Loucy (cell line): ENCODE measurements around the gene HMGXB3.
"Not testable (repeated sequence)": the region's sequence is repeated elsewhere in the genome, so short reads cannot be mapped to it uniquely, and the experiment has no call there.

Experiments
- H2AFZ ChIP-seq: fragments of 200-600 bp; sonication (generic); 2 replicates; pipeline ENCODE4 v1.6.0; 2016; ENCODE audit warnings: antibody characterized with exemption, mild to moderate bottlenecking, low read length, moderate library complexity
- H3F3A ChIP-seq: fragments of 200-600 bp; 2 replicates; pipeline ENCODE4 v1.6.0; 2016; ENCODE audit warnings: antibody characterized with exemption, low read depth, mild to moderate bottlenecking
- H3K27me3 ChIP-seq: fragments of 200-600 bp; sonication (generic); 2 replicates; pipeline ENCODE4 v1.6.1; 2014; ENCODE audit warnings: low read length, mild to moderate bottlenecking; ENCODE audit not compliant: insufficient read depth, poor library complexity, severe bottlenecking
- H3K36me3 ChIP-seq: fragments of 200-600 bp; sonication (generic); 2 replicates; pipeline ENCODE4 v1.6.1; 2016; ENCODE audit warnings: low read length; ENCODE audit not compliant: insufficient read depth
- H3K4me1 ChIP-seq: fragments of 200-600 bp; sonication (generic); 2 replicates; pipeline ENCODE4 v1.5.1; 2014; ENCODE audit warnings: low read length, mild to moderate bottlenecking; ENCODE audit not compliant: insufficient read depth, poor library complexity, severe bottlenecking
- H3K4me2 ChIP-seq: fragments of 200-600 bp; sonication (generic); 2 replicates; pipeline ENCODE4 v1.6.0; 2014; ENCODE audit warnings: antibody characterized with exemption, low read length, low read depth, mild to moderate bottlenecking; ENCODE audit not compliant: poor library complexity, severe bottlenecking
- H3K4me3 ChIP-seq: fragments of 200-600 bp; sonication (generic); 2 replicates; pipeline ENCODE4 v1.5.1; 2014; ENCODE audit warnings: low read length, mild to moderate bottlenecking, mixed read lengths; ENCODE audit not compliant: poor library complexity, severe bottlenecking
- H3K79me2 ChIP-seq: fragments of 200-600 bp; sonication (generic); 2 replicates; pipeline ENCODE4 v1.6.1; 2014; ENCODE audit warnings: low read length; ENCODE audit not compliant: insufficient read depth
- H3K9ac ChIP-seq: fragments of 200-600 bp; sonication (generic); 2 replicates; pipeline ENCODE4 v1.6.0; 2014; ENCODE audit warnings: mild to moderate bottlenecking, low read depth, low read length, moderate library complexity; ENCODE audit not compliant: poor library complexity, severe bottlenecking
- H3K9me2 ChIP-seq: fragments of 200-600 bp; sonication (generic); replicated peaks from 2 replicates; pipeline ENCODE4 v1.6.1; 2016; ENCODE audit warnings: low read depth, low read length, mixed read lengths
- H3K9me3 ChIP-seq: fragments of 200-600 bp; sonication (generic); 2 replicates; pipeline ENCODE4 v1.6.1; 2014; ENCODE audit warnings: mild to moderate bottlenecking, antibody characterized with exemption, low read length, low read depth; ENCODE audit not compliant: insufficient read depth
- H4K20me1 ChIP-seq: fragments of 200-600 bp; sonication (generic); 2 replicates; pipeline ENCODE4 v1.6.0; 2014; ENCODE audit warnings: antibody characterized with exemption, low read length, mild to moderate bottlenecking; ENCODE audit not compliant: insufficient read depth, poor library complexity, severe bottlenecking
- CTCF ChIP-seq: fragments of 200-600 bp; sonication (generic); conservative IDR thresholded peaks from 2 replicates; pipeline ENCODE4 v1.5.1; 2014; ENCODE audit warnings: mild to moderate bottlenecking, antibody characterized with exemption, low read length
- EZH2phosphoT487 ChIP-seq: fragments of 200-600 bp; IDR thresholded peaks from 2 replicates; pipeline ENCODE4 v1.6.1; 2018; ENCODE audit warnings: antibody characterized with exemption, mild to moderate bottlenecking, moderate library complexity, borderline replicate concordance

The HMGXB3 gene

DNA sequence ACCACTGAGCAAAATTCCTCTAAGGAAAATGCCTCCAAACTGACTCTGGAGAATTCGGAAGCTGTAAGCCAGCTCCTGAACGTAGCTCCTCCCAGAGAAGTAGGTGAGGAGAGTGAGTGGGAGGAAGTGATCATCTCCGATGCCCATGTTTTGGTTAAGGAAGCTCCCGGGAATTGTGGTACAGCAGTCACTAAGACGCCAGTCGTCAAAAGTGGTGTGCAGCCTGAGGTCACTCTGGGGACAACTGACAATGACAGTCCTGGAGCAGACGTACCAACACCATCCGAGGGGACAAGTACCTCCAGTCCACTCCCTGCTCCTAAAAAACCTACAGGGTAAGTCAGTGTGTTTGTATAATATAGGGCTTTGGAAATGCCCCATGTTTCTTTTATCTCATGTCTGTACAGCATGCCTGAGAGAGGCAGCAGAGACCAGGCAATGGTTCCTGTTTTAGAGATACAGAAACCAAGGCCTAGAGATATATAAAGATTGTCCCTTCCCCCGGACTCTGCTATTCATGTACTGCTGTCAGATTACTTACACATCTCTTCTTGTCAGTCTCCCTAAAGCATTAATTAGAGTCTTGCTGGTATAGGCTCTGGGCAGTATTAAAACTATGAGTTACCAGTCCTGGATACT, 23.9 kb downstream of the HMGXB3 start:
- TF ChIP-seq CTCF: no peak; the same call in 1 of the 2 replicates
- no peak for TF ChIP-seq EZH2phosphoT487
- Histone ChIP-seq H3K9me3 (no peaks in the 10 kb centered on the region), H3K9ac (no peak overlapping the region), H3K9me2 (no peaks in the 10 kb centered on the region), H4K20me1 (no peaks in the 10 kb centered on the region), H3K4me3 (no peak overlapping the region), H3K27me3 (no peaks in the 10 kb centered on the region), H3K79me2 (no peaks in the 10 kb centered on the region), H2AFZ (no peak overlapping the region), H3K36me3 (peaks cover 88% of the 10 kb centered on the region), H3K4me2 (no peak overlapping the region), H3K4me1 (no peaks in the 10 kb centered on the region), H3F3A (no peaks in the 10 kb centered on the region)

- Histone ChIP-seq H3K4me2 (no peak overlapping the region), H4K20me1 (no peaks in the 10 kb centered on the region), H3K27me3 (no peaks in the 10 kb centered on the region), H3K4me3 (no peak overlapping the region), H3K79me2 (no peaks in the 10 kb centered on the region), H3K9ac (no peak overlapping the region), H2AFZ (no peak overlapping the region), H3K9me3 (no peaks in the 10 kb centered on the region), H3K4me1 (no peaks in the 10 kb centered on the region), H3F3A (no peaks in the 10 kb centered on the region), H3K9me2 (no peaks in the 10 kb centered on the region), H3K36me3 (peaks cover 86% of the 10 kb centered on the region)
- no peak for TF ChIP-seq EZH2phosphoT487
- no peak for TF ChIP-seq CTCF
Observed at GRCh38 chr5:150026682-150027172, 26.2 kb downstream of the HMGXB3 start.

GRCh38 chr5:150028047-150028446, 27.5 kb downstream of the HMGXB3 start:
- H3K36me3 ChIP-seq: peaks cover 88% of the 10 kb centered on the region
- H3K4me1 ChIP-seq, H3K9me3 ChIP-seq, H4K20me1 ChIP-seq, H3F3A ChIP-seq, H3K4me3 ChIP-seq, H2AFZ ChIP-seq, H3K4me2 ChIP-seq, H3K9me2 ChIP-seq, H3K27me3 ChIP-seq, H3K79me2 ChIP-seq, H3K9ac ChIP-seq: not testable (repeated sequence)

DNA sequence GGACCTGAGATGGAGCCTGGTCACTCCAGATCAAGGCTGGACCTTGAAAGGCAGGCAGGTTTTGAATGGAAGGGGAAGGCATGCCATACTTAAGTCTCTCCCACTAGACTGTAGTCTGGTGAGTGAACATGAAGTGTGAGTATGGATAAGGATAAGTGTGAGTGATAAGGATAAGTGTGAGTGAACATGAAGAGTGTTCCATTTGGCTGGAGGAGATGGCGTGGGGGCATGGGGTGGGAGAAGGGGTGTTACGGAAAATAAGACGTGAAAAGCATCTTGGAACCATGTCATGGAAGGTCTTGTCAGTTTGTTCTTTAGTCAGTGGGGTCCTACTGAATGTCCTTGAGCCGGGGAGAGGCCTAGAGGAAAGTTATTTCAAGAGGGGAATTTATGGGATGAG, 32.8 kb downstream of the HMGXB3 start:
- TF ChIP-seq CTCF (no peak), EZH2phosphoT487 (no peak)
- H2AFZ ChIP-seq: no peak overlapping the region
- no peaks in the 10 kb centered on the region for H3K79me2 ChIP-seq
- peaks cover 96% of the 10 kb centered on the region; the same call in 1 of the 2 replicates for H3K36me3 ChIP-seq
- no peaks in the 10 kb centered on the region for H3K4me1 ChIP-seq
- H3K4me3 ChIP-seq: no peak overlapping the region
- H3K27me3 ChIP-seq: no peaks in the 10 kb centered on the region
- no peak overlapping the region for H3K9ac ChIP-seq
- H3K9me3 ChIP-seq: no peaks in the 10 kb centered on the region
- no peak overlapping the region for H3K4me2 ChIP-seq
- no peaks in the 10 kb centered on the region for H3F3A ChIP-seq
- H3K9me2 ChIP-seq: no peaks in the 10 kb centered on the region
- no peaks in the 10 kb centered on the region for H4K20me1 ChIP-seq
